Fibroblast of the aortic adventitia (primary cell): Measurements from ENCODE around the gene SIM1. TPM values are rescaled to one million over a fixed set of nuclear protein-coding genes. Genes with fewer than 3 reads are reported as not detected.
A peak's percentile ranks its signal among the peaks of the same experiment; 100 is the strongest.

Source experiments
- DNase-seq: peaks from one replicate; pipeline ENCODE4 v3.0.0-alpha.2; 2010; ENCODE audit warnings: low read depth
- H3K4me3 ChIP-seq: 2 replicates; pipeline ENCODE4 v1.5.1; 2011; ENCODE audit warnings: low read depth, mild to moderate bottlenecking, control low read depth, low read length, moderate library complexity
- total RNA-seq: library from RNA; depleted of rRNA; stranded (reverse); fragments of >200 nt; gene quantifications from 2 replicates; pipeline ENCODE4 v1.2.3, GENCODE V29; 2012; ENCODE audit warnings: low replicate concordance
- TF ChIP-seq, protein P1 (sequence below): IDR thresholded peaks from 2 replicates; pipeline ENCODE4 v1.5.1; 2011; ENCODE audit warnings: mild to moderate bottlenecking, low read length, control low read depth, inconsistent platforms; ENCODE audit not compliant: insufficient read depth

The SIM1 gene
- total RNA-seq, 1 donor, result under 0.01 TPM

DNA sequence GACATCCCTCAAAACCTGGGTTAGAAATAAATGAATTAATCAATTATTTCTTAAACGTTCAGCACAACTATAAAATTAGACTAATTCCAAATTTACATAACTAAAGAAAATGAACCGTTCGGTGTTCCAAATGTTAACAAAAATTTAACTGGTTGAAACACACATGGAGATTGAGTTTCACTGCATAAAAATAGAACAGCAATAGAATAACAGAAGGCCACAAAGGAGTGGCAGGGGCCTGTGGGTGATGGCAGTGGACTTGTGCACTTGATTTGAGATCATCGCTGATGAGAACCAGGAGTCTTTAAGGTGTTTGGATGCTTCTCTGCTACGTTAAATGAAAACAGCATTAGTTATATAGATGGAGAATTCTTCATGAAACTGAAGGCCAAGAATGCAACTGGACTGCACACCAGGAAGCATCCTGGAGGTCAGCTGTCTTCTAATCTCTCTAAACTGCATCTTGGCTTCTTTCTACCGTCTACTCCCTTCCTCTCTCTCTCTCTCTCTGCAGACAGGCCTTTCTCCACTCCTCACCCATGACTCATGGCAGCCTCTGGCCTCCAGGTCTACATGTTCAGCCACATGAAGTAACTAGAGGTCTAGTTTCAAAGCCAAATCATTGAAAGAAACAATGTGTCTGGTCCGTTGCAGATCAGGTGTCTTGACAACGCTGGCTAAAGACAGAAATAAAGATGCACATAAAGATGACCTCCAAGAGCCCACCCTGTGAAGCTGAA is 111.3 kb downstream of the SIM1 start:
- no peak overlapping the region for H3K4me3 ChIP-seq
- TF ChIP-seq, protein P1, sequence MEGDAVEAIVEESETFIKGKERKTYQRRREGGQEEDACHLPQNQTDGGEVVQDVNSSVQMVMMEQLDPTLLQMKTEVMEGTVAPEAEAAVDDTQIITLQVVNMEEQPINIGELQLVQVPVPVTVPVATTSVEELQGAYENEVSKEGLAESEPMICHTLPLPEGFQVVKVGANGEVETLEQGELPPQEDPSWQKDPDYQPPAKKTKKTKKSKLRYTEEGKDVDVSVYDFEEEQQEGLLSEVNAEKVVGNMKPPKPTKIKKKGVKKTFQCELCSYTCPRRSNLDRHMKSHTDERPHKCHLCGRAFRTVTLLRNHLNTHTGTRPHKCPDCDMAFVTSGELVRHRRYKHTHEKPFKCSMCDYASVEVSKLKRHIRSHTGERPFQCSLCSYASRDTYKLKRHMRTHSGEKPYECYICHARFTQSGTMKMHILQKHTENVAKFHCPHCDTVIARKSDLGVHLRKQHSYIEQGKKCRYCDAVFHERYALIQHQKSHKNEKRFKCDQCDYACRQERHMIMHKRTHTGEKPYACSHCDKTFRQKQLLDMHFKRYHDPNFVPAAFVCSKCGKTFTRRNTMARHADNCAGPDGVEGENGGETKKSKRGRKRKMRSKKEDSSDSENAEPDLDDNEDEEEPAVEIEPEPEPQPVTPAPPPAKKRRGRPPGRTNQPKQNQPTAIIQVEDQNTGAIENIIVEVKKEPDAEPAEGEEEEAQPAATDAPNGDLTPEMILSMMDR, result no peak
- DNase-seq, result peak; percentile 90

- TF ChIP-seq, protein P1, result no peak
- no peak overlapping the region for H3K4me3 ChIP-seq
- DNase-seq, result no peak
Measured at GRCh38 chr6:100350139-100350538, 114.6 kb downstream of the SIM1 start.

GRCh38 chr6:100349366-100349765 is 115.4 kb downstream of the SIM1 start:
- no peak overlapping the region for H3K4me3 ChIP-seq
- no peak for DNase-seq
- TF ChIP-seq, protein P1, result no peak

DNA sequence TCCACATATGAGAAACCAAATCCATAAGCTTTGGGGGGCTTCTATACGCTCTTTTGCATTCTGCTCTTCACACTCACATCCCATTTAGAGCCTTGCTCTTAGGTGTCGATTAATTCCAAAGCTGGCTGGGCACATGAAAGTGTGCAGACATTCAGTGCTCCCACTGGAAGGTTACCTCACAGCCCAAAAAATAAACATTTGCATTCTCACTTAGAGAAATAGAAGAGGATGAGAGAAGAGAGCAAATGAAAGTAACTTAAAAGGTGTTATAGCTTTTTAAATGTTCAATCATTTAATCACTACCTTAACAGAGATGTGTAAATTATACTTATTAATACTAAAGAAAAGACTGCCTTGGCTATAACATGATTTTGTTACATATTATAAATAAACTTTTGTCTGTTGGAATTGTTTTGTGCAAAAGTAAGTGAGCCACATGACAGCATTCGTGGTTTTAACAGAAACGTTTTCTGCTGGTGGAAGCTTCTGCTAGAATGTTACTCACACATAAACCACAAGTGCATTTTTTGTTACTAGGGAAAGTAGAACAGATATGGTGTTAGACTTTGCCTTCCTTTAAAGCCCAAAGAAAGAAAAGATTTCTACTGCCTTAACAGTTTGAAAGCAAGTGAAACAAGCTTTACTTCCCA is 116.7 kb downstream of the SIM1 start:
- TF ChIP-seq, protein P1, result no peak
- peak; percentile 68 for DNase-seq
- peak overlapping the region; percentile 4 for H3K4me3 ChIP-seq

DNA sequence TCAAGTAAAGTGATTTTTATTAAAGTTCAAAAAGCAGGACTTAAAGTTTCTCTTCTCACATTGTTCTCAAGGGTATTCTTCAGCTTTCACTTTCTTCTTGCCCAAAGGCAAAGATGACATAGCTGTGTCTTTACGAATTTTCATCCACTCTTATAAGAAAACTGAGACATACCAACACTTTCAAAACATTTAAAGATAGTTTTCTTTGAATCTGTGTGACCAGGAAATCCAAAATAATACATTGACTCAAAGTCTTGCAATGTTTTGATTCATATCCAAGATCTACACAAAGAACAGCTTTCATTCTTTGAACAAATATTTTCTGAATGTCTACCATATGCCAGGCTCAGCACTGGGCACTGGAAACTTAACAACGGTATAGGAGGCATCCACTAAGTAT is 117.9 kb downstream of the SIM1 start:
- peak; percentile 78 for DNase-seq
- TF ChIP-seq, protein P1, result no peak
- no peak overlapping the region for H3K4me3 ChIP-seq

- H3K4me3 ChIP-seq, result no peak overlapping the region
- DNase-seq, result peak; percentile 20
- TF ChIP-seq, protein P1, result no peak
Measured at GRCh38 chr6:100346203-100346602, 118.5 kb downstream of the SIM1 start.

DNA sequence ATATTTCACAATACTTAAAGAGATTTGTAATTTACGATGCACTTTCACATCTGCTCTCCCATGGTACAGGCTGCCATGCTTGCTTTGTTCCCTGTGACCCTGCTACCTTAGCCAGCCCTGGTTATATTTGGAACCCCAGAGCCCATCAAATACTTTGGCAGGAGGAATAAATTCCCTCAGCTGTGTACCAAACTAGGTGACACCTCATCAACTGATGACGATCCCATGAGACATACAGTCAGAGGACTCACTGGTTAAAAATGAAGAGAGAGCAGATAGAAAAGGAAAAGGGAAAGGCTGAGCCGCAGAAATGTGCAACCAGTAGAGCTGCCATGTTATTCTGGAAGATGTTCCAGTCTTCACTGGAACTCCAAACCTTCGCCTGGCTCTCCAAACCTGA is 120.0 kb downstream of the SIM1 start:
- TF ChIP-seq, protein P1, result no peak
- H3K4me3 ChIP-seq, result no peak overlapping the region
- peak; percentile 22 for DNase-seq
